ENCODE data around the gene ABTB2. TPM values are rescaled to one million over a fixed set of nuclear protein-coding genes. Genes with fewer than 3 reads are reported as not detected.

ABTB2 gene
- polyA plus RNA-seq, 1 of the 3 experiments (the other 2 are of a cell fraction), result 7.8 TPM

GRCh38 chr11:34395916-34396550 is 38.2 kb upstream of the ABTB2 start (continued):
- TF ChIP-seq REST (IDR thresholded peaks at IDR 0.05; ENCODE audit: low read depth, low read length) (no peak), FOSL2 (IDR thresholded peaks at IDR 0.05; ENCODE audit: borderline replicate concordance, low read depth) (no peak), ELF1 (IDR thresholded peaks at IDR 0.05) (no peak)

GRCh38 chr11:34394771-34395300 is 37.0 kb upstream of the ABTB2 start:
- Histone ChIP-seq H4K20me1 (ENCODE audit: insufficient read depth) (no peaks in the 10 kb centered on the region), H3K9me2 (no peaks in the 10 kb centered on the region), H3K4me3 (ENCODE audit: low read depth in 2 of 2, low read length in 1 of 2) (no peak overlapping the region), H3K27ac (ENCODE audit: low read depth in 2 of 2, low read length in 1 of 2) (no peak overlapping the region), H3K27me3 (ENCODE audit: insufficient read depth) (no peaks in the 10 kb centered on the region), H3K79me2 (ENCODE audit: insufficient read depth) (no peaks in the 10 kb centered on the region), H3K36me3 (replicated peaks in 1 of 2; ENCODE audit: control insufficient read depth in 1 of 2, insufficient read depth in 2 of 2, low read length in 1 of 2) (no peaks in the 10 kb centered on the region), H3K9ac (no peak overlapping the region), H2AFZ (ENCODE audit: low read depth) (no peak overlapping the region), H3K9me3 (no peaks in the 10 kb centered on the region; the same call in 1 of the 2 replicates), H3K4me1 (ENCODE audit: control insufficient read depth in 1 of 2, insufficient read depth in 2 of 2, low read depth in 1 of 2, low read length in 1 of 2) (peaks cover 0 to 22% of the 10 kb centered on the region in 2 experiments; a peak in 2 of 4 replicates), H3K4me2 (no peak overlapping the region), H3F3A (replicated peaks; ENCODE audit: insufficient read depth) (no peaks in the 10 kb centered on the region)
- 80% methylated on average over 6 of the region's 6 CpGs for WGBS (ENCODE audit: low lambda C conversion rate)
- no peak for DNase-seq
- ChIA-PET POLR2A (no interaction called here), CTCF (interaction anchor here (0.8 to 1.7 kb wide), 3 partner anchors 22 to 73 kb away, joined by 3 to 7 read pairs (median 4); no protein-coding TSS in a partner anchor)
- no peak for TF ChIP-seq MXI1 (IDR thresholded peaks at IDR 0.05; ENCODE audit: low read depth, low read length)
- no peak for TF ChIP-seq TCF12 (IDR thresholded peaks at IDR 0.05)

GRCh38 chr11:34387653-34388052 is 29.8 kb upstream of the ABTB2 start:
- Histone ChIP-seq H3K4me1 (ENCODE audit: control insufficient read depth in 1 of 2, insufficient read depth in 2 of 2, low read depth in 1 of 2, low read length in 1 of 2) (no peaks in the 10 kb centered on the region), H3K4me3 (ENCODE audit: low read depth in 2 of 2, low read length in 1 of 2) (no peak overlapping the region), H3K27me3 (ENCODE audit: insufficient read depth) (no peaks in the 10 kb centered on the region), H3K9me3 (no peaks in the 10 kb centered on the region), H3K27ac (ENCODE audit: low read depth in 2 of 2, low read length in 1 of 2) (no peak overlapping the region), H3K36me3 (replicated peaks in 1 of 2; ENCODE audit: control insufficient read depth in 1 of 2, insufficient read depth in 2 of 2, low read length in 1 of 2) (no peaks in the 10 kb centered on the region), H3K9me2 (no peaks in the 10 kb centered on the region), H3K4me2 (no peak overlapping the region), H2AFZ (ENCODE audit: low read depth) (no peak overlapping the region), H3F3A (replicated peaks; ENCODE audit: insufficient read depth) (no peaks in the 10 kb centered on the region), H3K79me2 (ENCODE audit: insufficient read depth) (no peaks in the 10 kb centered on the region), H3K9ac (no peak overlapping the region), H4K20me1 (ENCODE audit: insufficient read depth) (no peaks in the 10 kb centered on the region)
- 63% methylated on average over 1 of the region's 1 CpG for WGBS (ENCODE audit: low lambda C conversion rate)
- DNase-seq, result no peak
- CTCF ChIA-PET, result no interaction called here
- POLR2A ChIA-PET, result no interaction called here
- TF ChIP-seq SIN3A (IDR thresholded peaks at IDR 0.05; ENCODE audit: borderline replicate concordance, low read depth, low read length) (no peak), REST (IDR thresholded peaks at IDR 0.05; ENCODE audit: low read depth, low read length) (no peak), PBX3 (IDR thresholded peaks at IDR 0.05) (no peak), USF2 (IDR thresholded peaks at IDR 0.05; ENCODE audit: borderline replicate concordance, low read depth, low read length) (no peak), TCF12 (IDR thresholded peaks at IDR 0.05) (no peak), RCOR1 (IDR thresholded peaks at IDR 0.05; ENCODE audit: low read length) (no peak), FOXJ3 (CRISPR knock-in tag; IDR thresholded peaks at IDR 0.05) (no peak), FOSL2 (IDR thresholded peaks at IDR 0.05; ENCODE audit: borderline replicate concordance, low read depth) (no peak), CTCF (IDR thresholded peaks at IDR 0.05) (no peak), TAF1 (IDR thresholded peaks at IDR 0.05; ENCODE audit: borderline replicate concordance, low read depth, low read length) (no peak)

Measured in SK-N-SH (cell line).